HepG2 (cell line): Measurements from ENCODE around the gene NSMCE1. TPM values are rescaled to one million over a fixed set of nuclear protein-coding genes. Genes with fewer than 3 reads are reported as not detected.
A peak's percentile ranks its signal among the peaks of the same experiment; 100 is the strongest.

ENCODE experiments used
- ATM ChIP-seq: fragments of 450-650 bp; IDR thresholded peaks from 2 replicates; pipeline ENCODE4 v1.7.1; 2017; ENCODE audit warnings: mild to moderate bottlenecking, borderline replicate concordance
- CBX2 ChIP-seq, 2 experiments: fragments of 200-600 bp in 1 of 2; sonication (generic); formaldehyde crosslinking in 1 of 2; IDR thresholded peaks; 2 replicates each; pipeline versions ENCODE4 v1.7.0 to v1.8.1; 2018 to 2022; ENCODE audit warnings: low read depth in 2 of 2, low read length in 1 of 2, mild to moderate bottlenecking in 1 of 2, missing genetic modification reagents in 1 of 2
- HDAC1 ChIP-seq: sonication (generic); formaldehyde crosslinking; IDR thresholded peaks from 2 replicates; pipeline ENCODE4 v1.5.1; 2020; ENCODE audit warnings: mild to moderate bottlenecking, missing genetic modification reagents
- HNF4A ChIP-seq: sonication (generic); formaldehyde crosslinking; IDR thresholded peaks from 2 replicates; pipeline ENCODE4 v1.4.0; 2020; ENCODE audit warnings: missing genetic modification reagents
- KDM5A ChIP-seq: fragments of 200-600 bp; sonication (generic); IDR thresholded peaks from 2 replicates; pipeline ENCODE4 v1.7.0; 2018; ENCODE audit warnings: antibody characterized with exemption, mild to moderate bottlenecking, low read length, borderline replicate concordance
- KDM6A ChIP-seq: IDR thresholded peaks from 2 replicates; pipeline ENCODE4 v1.6.1; 2016; ENCODE audit warnings: low read depth
- MAX ChIP-seq: IDR thresholded peaks from 2 replicates; pipeline ENCODE4 v1.6.1; 2012; ENCODE audit warnings: inconsistent platforms
- MBNL3 ChIP-seq: fragments of 250-450 bp; sonication (Bioruptor Pico); conservative IDR thresholded peaks from 2 replicates; pipeline ENCODE4 v1.8.0; 2022; ENCODE audit warnings: mild to moderate bottlenecking, inconsistent platforms
- MEF2D ChIP-seq: sonication (generic); formaldehyde crosslinking; IDR thresholded peaks from 2 replicates; pipeline ENCODE4 v1.5.1; 2020; ENCODE audit warnings: mild to moderate bottlenecking, missing genetic modification reagents
- NONO ChIP-seq, 2 experiments: fragments of 450-650 bp in 1 of 2; sonication (generic) in 1 of 2; formaldehyde crosslinking in 1 of 2; IDR thresholded peaks in 1 of 2; conservative IDR thresholded peaks in 1 of 2; 2 replicates each; pipeline versions ENCODE4 v1.6.1 to v1.8.0; 2017 to 2022; ENCODE audit warnings: mild to moderate bottlenecking in 1 of 2, missing genetic modification reagents in 1 of 2, moderate library complexity in 1 of 2
- NR2F1 ChIP-seq, 2 experiments: fragments of 450-650 bp in 1 of 2; formaldehyde crosslinking in 1 of 2; IDR thresholded peaks; 2 replicates each; pipeline versions ENCODE4 v1.5.0 to v1.6.1; 2016 to 2020; ENCODE audit warnings: mild to moderate bottlenecking in 1 of 2, missing compliant biosample characterization in 1 of 2, missing genetic modification reagents in 1 of 2, moderate library complexity in 1 of 2
- RARA ChIP-seq: IDR thresholded peaks from 2 replicates; pipeline ENCODE4 v1.6.1; 2016; ENCODE audit warnings: missing genetic modification reagents, missing compliant biosample characterization
- SMARCC2 ChIP-seq: fragments of 450-650 bp; IDR thresholded peaks from 2 replicates; pipeline ENCODE4 v1.6.1; 2017; ENCODE audit warnings: antibody characterized with exemption, mild to moderate bottlenecking
- SPEN ChIP-seq: sonication (generic); formaldehyde crosslinking; IDR thresholded peaks from 2 replicates; pipeline ENCODE4 v1.5.1; 2020; ENCODE audit warnings: low read depth, mild to moderate bottlenecking, missing genetic modification reagents
- ZBTB25 ChIP-seq: IDR thresholded peaks from 2 replicates; pipeline ENCODE4 v1.6.1; 2018; ENCODE audit warnings: missing genetic modification reagents
- ZBTB39 ChIP-seq: sonication (generic); formaldehyde crosslinking; IDR thresholded peaks from 2 replicates; pipeline ENCODE4 v1.5.0; 2020; ENCODE audit warnings: missing genetic modification reagents
- ZFP1 ChIP-seq: IDR thresholded peaks from 2 replicates; pipeline ENCODE4 v1.6.1; 2016
- ZNF20 ChIP-seq: sonication (generic); formaldehyde crosslinking; IDR thresholded peaks from 2 replicates; pipeline ENCODE4 v1.4.0; 2020; ENCODE audit warnings: mild to moderate bottlenecking, moderate library complexity, missing genetic modification reagents
- ZNF224 ChIP-seq: sonication (generic); formaldehyde crosslinking; IDR thresholded peaks from 2 replicates; pipeline ENCODE4 v1.5.0; 2020; ENCODE audit warnings: mild to moderate bottlenecking, missing genetic modification reagents
- ZNF335 ChIP-seq: sonication (generic); formaldehyde crosslinking; IDR thresholded peaks from 2 replicates; pipeline ENCODE4 v1.4.0; 2020; ENCODE audit warnings: missing genetic modification reagents
- ZNF33B ChIP-seq: sonication (generic); formaldehyde crosslinking; IDR thresholded peaks from 2 replicates; pipeline ENCODE4 v1.5.1; 2020; ENCODE audit warnings: mild to moderate bottlenecking, missing genetic modification reagents
- ZNF644 ChIP-seq: IDR thresholded peaks from 2 replicates; pipeline ENCODE4 v1.6.1; 2016; ENCODE audit warnings: low read depth
- ZNF841 ChIP-seq: sonication (generic); formaldehyde crosslinking; IDR thresholded peaks from 2 replicates; pipeline ENCODE4 v1.8.1; 2023; ENCODE audit warnings: missing genetic modification reagents, borderline replicate concordance
- ZZZ3 ChIP-seq: sonication (generic); formaldehyde crosslinking; IDR thresholded peaks from 2 replicates; pipeline ENCODE4 v1.4.0; 2020; ENCODE audit warnings: missing genetic modification reagents, mild to moderate bottlenecking, borderline replicate concordance
- polyA plus RNA-seq, 8 experiments: library from polyadenylated mRNA; depleted of rRNA in 3 of 8; stranded (reverse) in 7 of 8; unstranded in 1 of 8; fragments of >200 nt; fragmentation: Illumina TruSeq in 4 of 8; extraction: Trizol in 4 of 8; gene quantifications; 2 replicates each; pipeline versions ENCODE4 v1.2.1 to v1.2.3, GENCODE V29; 2011 to 2016; ENCODE audit warnings: low read depth in 4 of 8, missing spikeins in 1 of 8, mixed read lengths in 1 of 8; ENCODE audit not compliant: insufficient read depth in 1 of 8
- total RNA-seq, 5 experiments: library from RNA; depleted of rRNA; stranded (reverse); fragments of >200 nt; fragmentation: Illumina TruSeq; extraction: Trizol; gene quantifications; 2 replicates each; pipeline ENCODE4 v1.2.3, GENCODE V29; 2016; ENCODE audit warnings: low read depth in 1 of 5

NSMCE1 gene
- total and polyA plus RNA-seq, 2 of the 13 experiments (the other 11 are each of a cell fraction or from before 2014, with no cell fraction given), result 42.7 to 52.9 TPM

- TF ChIP-seq ZBTB39 (CRISPR knock-in tag) (peak; percentile 100), NONO (IDR thresholded peaks at IDR 0.05) (no peak), NONO (CRISPR knock-in tag; conservative IDR thresholded peaks at IDR 0.05) (no peak), ZBTB25 (CRISPR knock-in tag) (peak; percentile 82), MBNL3 (no peak), ZNF20 (CRISPR knock-in tag) (no peak), ZNF224 (CRISPR knock-in tag) (no peak; the same call in 1 of the 2 replicates), ATM (no peak), SMARCC2 (peak; percentile 96), NR2F1 (CRISPR knock-in tag; IDR thresholded peaks at IDR 0.05) (peak; percentile 87 to 98), KDM6A (CRISPR knock-in tag) (peak; percentile 98), ZNF841 (CRISPR knock-in tag) (no peak), HDAC1 (CRISPR knock-in tag) (peak; percentile 95), HNF4A (CRISPR knock-in tag) (peak; percentile 100), RARA (CRISPR knock-in tag) (peak; percentile 99), ZNF335 (CRISPR knock-in tag) (peak; percentile 86), ZFP1 (peak; percentile 90), KDM5A (peak; percentile 15; the same call in 1 of the 2 replicates), ZZZ3 (CRISPR knock-in tag) (no peak), ZNF644 (peak; percentile 93; the same call in 1 of the 2 replicates), MEF2D (CRISPR knock-in tag) (peak; percentile 98), ZNF33B (CRISPR knock-in tag) (no peak), SPEN (CRISPR knock-in tag) (peak; percentile 86; the same call in 1 of the 2 replicates), CBX2 (IDR thresholded peaks at IDR 0.05; ENCODE audit: low read depth, low read length) (no peak), CBX2 (CRISPR knock-in tag; IDR thresholded peaks at IDR 0.05; ENCODE audit: low read depth) (no peak), MAX (peak; percentile 85)
Measured at GRCh38 chr16:27273670-27274423, 5.3 kb upstream of the NSMCE1 start (continued).
